NCI-H2171 treated with DMSO at 0.1 percent for 48 hours (cell line): Measurements from ENCODE around the gene IL4R.
A peak's percentile ranks its signal among the peaks of the same experiment; 100 is the strongest.
"Not testable (repeated sequence)": the region's sequence is repeated elsewhere in the genome, so short reads cannot be mapped to it uniquely, and the experiment has no call there.

Source experiments
- DNase-seq: peaks from one replicate; lab custom pipeline; 2025; lab: John Stamatoyannopoulos, UW

The IL4R gene

DNA sequence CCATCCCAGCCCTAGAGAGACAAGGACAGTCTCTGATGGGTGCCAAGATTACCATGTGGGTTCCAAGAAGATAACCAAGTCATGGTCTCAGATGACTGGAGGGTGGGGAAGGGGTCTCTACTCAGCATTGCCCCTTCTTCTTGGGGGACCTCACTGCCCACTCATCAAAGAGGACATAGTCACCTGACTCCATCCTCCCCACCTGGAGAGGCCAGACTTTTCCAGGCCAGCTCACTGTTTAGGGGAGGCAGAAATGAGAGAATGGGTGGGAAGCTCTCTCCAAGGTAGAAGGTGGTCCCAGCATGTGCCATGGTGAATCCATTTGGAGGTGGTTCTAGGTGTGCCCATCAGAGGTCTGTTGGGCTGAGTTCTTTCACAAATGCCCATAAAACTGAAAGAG is 67.5 kb downstream of the IL4R start:
- DNase-seq: no peak

- DNase-seq: no peak
Observed at GRCh38 chr16:27381974-27382855, 68.4 kb downstream of the IL4R start.

GRCh38 chr16:27383556-27384243 is 69.9 kb downstream of the IL4R start:
- DNase-seq: no peak

GRCh38 chr16:27384425-27384824 is 70.7 kb downstream of the IL4R start:
- no peak for DNase-seq

GRCh38 chr16:27385398-27385797 is 71.6 kb downstream of the IL4R start:
- DNase-seq: no peak

- DNase-seq: no peak
Observed at GRCh38 chr16:27386674-27387073, 72.9 kb downstream of the IL4R start.

GRCh38 chr16:27387724-27388123 is 74.0 kb downstream of the IL4R start:
- no peak for DNase-seq

DNA sequence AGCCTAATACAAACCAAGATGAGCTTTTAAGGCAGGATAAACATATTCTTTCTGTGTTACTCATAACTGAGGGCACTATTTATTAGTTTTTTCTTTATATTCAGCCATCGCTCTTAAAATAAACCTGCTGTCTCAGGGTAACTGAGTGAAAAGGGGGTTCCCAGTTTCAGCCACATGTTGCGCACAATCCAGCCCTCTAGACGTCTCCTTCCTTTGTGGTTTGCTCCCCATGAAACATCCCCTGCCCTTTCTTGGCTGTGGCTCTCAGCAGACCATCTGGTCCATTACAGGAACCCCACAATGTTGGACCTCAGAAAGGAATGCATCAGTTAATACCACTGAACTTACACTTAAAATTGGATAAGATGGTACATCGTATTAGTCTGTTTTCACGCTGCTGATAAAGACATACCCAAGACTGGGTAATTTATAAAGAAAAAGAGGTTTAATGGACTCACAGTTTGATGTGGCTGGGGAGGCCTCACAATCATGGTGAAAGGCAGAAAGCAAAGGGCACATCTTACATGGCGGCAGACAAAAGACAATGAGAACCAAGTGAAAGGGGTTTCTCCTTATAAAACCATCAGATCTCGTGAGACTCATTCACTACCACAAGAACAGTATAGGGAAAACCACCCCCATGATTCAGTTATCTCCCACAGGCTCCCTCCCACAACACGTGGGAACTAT is 75.6 kb downstream of the IL4R start:
- DNase-seq: no peak

DNA sequence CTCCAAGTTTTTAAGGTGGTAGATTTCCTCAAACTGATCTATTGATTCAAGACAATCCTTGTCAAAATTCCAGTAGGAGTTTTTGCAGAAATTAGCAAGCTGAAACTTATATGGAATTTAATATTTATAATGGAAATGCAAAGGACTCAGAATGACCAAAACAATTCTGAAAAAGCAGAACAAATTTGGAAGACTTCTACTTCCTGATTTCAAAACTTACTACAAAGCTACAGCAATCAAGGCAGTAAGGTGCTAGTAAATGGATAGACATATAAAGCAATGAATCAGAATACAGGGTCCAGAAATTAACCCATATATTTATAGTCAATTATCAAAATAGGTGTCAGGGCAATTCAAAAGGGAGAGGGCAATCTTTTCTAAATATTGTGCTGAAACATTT is 76.4 kb downstream of the IL4R start:
- no peak for DNase-seq

DNA sequence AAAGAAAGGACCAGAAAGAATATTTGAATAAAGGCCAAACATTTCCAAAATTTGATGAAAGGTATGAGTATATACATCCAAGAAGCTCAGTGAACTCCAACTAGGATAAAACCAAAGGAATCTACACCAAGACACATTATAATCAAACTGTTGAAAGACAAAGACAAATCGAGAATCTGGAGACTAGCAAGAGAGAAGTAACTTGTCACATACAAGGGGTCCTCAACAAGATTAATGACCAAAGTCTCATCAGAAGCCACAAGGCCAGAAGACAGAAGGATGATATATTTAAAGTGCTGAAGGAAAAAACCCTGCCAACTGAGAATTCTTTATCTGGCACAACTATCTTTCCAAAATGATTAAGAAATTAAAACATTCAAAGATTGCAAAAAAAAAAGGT is 78.9 kb downstream of the IL4R start:
- no peak for DNase-seq

GRCh38 chr16:27394516-27394915 is 80.7 kb downstream of the IL4R start:
- no peak for DNase-seq

GRCh38 chr16:27398341-27398893 is 84.6 kb downstream of the IL4R start:
- not testable (repeated sequence) for DNase-seq

DNA sequence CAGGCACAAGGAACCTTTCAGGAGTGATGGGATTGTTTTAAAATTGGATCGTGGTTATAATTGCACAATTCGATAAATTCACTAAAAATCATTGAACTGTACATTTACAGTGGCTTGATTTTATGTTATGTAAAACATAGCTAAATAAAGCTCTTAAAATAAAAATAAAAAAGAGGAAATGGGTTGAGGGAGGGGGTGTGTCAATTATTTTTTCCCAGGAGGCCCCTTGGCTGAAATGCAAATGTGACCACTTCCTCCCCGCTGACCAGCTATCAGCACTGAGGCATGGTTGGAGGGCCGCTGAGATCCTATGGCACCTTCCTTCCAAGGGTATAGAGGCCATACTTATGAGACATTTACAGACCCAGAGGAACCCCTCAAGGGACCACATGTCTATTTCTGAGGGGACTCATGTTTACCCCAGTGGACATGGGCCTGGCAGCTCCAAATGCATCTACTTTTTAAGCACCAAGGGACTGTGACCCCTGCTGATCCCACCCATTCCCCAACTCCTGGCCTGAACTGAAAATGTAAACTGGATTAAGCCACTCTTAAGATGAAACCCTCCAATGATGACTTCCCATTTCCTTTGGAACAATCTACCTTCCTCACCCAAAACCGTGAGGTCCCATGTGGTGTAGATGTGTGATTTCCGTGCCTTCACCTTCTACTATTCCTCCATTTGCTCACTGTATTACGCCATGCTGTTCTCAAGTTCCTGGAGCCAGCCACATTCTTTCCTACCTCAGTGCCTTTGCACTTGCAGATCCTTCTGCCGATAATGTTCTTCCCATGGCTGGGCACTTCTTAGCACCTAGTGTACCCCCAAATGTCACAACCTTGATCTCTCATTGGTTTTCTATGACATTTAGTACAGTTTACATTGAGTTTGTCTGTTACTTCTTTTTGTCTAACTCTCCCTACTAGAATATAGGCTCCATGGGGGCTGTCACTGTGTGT is 85.4 kb downstream of the IL4R start:
- DNase-seq: no peak

GRCh38 chr16:27399969-27400368 is 86.2 kb downstream of the IL4R start:
- DNase-seq: no peak

- no peak for DNase-seq
Observed at GRCh38 chr16:27400751-27401620, 87.2 kb downstream of the IL4R start.

GRCh38 chr16:27401768-27402568 is 88.2 kb downstream of the IL4R start, which contains the start of gene IL21R:
TSS of gene IL21R (plus strand) at chr16:27402174. CDS start at chr16:27430072, 27,898 bp downstream.
- DNase-seq: peak; percentile 60

GRCh38 chr16:27402569-27402963 is 88.8 kb downstream of the IL4R start:
- no peak for DNase-seq

GRCh38 chr16:27402964-27403600 is 89.3 kb downstream of the IL4R start:
- no peak for DNase-seq

DNA sequence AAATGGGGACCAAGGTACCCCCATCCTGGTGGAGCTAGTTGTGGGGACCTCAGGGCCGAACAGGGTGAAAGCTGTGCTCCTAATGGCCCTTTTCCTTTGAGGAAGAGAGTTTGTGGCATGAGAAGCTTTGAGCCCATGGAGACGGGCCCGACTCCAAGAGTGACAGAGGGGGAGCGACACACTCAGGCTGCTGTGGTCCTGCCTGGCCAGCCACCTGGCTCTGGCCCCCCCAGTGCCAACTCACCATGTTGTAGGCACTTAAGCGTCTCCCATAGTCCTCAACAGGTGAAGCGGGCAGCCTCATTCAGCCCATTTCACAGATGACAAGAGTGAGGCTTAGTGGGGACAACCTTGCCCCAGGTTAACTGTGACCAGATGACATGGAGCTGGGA is 89.8 kb downstream of the IL4R start:
- no peak for DNase-seq
